Amniotic stem cell (primary cell): ENCODE data around the gene UBL4B.
"Not testable (repeated sequence)": the region's sequence is repeated elsewhere in the genome, so short reads cannot be mapped to it uniquely, and the experiment has no call there.

Source experiments
- DNase-seq: peaks from one replicate; lab custom pipeline; 2025; lab: John Stamatoyannopoulos, UW

Gene UBL4B, protein sequence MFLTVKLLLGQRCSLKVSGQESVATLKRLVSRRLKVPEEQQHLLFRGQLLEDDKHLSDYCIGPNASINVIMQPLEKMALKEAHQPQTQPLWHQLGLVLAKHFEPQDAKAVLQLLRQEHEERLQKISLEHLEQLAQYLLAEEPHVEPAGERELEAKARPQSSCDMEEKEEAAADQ

GRCh38 chr1:110112143-110112542 lies at the start of gene UBL4B:
UBL4B (plus strand) TSS chr1:110112443; CDS start chr1:110112535, 92 bp downstream.
- no peak for DNase-seq

GRCh38 chr1:110062612-110063011 lies 49.6 kb upstream of the UBL4B start:
- DNase-seq = no peak

DNA sequence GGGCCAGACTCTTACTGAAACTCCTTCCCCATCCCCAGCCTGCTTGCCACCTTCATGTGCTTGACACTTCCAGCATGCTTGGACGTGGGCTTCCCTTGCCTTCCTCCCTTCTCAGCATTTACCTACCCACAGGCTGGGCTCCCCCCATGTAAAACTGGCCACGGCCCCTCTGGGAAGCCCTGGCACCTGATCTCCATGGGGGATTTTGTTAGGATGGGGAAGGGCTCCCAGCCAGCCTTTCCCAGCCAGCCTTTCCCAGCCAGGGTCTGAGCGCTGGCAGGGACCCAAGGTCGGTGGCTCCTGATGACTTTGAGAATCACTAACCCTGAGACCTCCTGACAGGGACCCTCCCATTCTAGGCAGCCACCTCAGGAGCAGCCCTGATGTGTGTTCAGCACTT lies 48.5 kb upstream of the UBL4B start:
- DNase-seq = no peak

- DNase-seq = no peak
Measured at GRCh38 chr1:110064576-110065337, 47.5 kb upstream of the UBL4B start.

DNA sequence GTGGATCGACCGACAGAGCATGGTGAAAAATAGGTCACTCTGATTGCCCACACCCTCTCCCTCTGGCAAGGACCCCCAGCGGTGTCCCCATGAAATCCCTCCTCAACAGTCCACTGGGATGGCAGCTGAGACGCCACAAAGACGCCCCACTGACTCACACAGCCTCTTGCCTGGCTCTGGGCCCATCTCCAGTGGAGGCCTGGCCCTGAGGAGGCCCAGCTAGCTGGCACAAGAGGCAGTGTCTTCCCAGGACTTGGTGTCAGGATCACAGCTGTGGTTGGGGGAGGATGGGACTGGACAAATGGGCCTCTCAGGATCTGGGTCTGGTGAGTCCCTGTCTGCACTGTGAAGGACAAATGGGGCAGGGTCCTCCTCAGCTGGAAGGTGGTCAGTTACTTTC lies 46.4 kb upstream of the UBL4B start:
- DNase-seq = no peak

DNA sequence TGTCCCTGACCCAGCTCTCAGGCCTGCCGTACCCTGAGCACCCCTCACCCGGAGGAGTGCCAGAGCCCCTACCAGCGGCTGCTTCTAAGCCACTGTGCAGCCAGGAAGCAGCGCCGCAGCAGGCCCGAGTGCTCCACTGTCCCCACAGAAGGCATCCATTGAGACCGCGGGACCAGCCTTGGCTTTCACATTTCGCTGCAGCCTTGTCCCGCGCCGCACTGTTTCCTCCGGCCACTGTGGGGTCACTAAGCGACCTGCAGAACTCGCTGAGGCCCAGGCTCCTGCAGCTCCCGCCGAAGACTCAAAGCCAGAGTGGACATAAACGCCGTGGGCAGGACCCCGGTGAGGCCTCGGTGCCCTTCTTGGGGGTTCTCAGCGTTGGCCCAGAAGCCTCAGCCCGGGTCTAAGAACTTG lies 44.8 kb upstream of the UBL4B start:
- DNase-seq = no peak

DNA sequence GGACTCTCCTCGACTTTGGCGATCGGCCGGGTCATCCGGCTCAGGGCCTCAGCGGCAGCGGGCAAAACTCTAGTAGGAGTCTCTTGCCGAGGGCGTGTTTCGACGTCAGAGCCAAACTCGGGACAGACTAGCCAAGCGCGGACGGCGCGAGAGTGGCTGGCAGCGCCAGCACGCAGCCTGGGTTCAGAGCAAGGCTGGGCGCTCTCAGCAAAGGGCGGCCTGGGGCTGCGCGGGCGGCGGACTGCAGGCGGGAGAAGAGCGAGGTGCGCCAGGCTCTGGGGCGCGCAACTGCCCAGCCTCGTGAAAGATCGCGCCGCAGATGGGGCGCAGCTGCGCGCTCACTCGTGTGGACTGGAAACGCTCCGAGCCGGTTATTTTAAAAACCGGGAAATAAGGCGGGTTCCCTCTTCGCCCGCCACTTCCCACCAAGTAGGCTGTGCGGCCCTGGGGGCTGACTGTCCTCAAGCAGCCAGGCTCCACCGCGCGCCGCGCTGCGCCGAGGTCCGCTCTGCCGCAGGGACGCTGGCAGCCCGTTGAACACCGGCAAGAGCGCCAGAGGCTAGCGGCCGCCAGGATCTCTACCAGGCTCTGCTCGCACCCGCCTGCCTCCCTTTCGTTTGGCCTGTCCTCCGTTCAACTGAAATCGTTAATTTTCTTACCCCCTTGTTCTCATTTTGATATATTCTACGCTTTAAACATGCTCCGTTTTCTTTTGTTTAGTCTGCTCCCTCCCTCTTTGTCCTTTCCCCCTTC lies 44.2 kb upstream of the UBL4B start:
- DNase-seq = no peak

- DNase-seq = no peak
Measured at GRCh38 chr1:110068646-110069403, 43.4 kb upstream of the UBL4B start.

DNA sequence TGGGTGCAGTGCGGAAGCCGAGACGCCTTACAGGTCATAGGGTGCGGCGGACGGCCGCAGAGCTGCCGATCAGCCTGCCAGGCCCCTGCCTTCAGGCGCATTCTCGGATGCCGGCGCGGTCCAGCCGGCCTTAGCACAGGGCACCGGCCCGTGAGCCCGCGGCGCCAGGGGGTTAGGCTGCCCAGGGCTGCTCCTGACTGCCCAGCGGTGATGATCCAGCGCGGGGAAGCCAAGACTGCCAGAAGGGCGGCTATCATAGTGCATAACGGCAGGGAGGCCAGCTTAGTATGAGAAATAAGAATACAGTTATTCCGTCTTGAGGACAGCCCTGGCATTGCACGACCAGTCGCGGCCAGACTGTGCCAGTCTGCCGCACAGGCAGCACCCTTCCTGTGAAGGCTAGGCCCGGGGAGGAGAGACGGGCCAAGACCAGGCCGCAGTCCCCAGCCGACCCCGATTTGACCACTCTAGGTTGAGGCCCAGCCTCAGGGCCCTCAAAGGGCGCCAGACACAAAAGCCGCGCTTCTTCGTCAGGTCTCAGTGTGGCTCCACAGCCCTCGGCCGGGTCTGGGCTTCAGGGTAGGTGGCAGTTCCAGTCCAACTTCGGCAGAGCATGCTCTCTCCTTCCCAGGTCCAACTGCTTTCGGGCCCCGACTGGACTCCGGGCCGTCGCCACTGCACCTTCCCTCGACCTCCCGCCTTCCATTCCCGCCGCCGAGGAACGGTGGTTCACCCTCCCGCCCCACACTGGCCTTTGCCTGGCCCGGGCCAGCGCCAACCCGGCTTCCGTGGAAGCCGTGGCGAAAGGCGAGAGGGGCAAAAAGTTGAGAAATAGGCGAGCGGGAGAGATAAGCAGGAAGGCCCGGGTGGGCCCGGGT lies 42.6 kb upstream of the UBL4B start:
- DNase-seq = no peak

DNA sequence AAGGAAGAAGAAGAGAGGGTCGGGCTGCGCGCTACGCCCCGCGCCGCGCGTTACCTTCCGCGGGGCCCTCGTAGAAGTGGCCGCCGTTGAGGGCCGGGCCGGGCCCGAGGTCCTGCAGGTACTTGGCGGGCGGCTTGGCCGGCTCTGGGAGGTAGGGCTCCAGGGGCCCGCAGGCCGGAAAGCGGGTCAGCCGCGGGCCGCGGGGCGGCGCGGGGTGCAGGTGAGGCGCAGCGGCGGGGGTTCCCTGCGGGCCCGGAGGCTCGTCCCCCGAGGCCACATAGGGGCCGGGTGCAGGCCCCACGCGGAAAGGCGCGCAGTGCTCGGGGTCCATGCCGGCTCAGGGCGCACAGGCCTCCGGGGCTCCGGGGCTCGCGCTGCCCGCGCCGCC lies 42.0 kb upstream of the UBL4B start:
- DNase-seq = no peak

DNA sequence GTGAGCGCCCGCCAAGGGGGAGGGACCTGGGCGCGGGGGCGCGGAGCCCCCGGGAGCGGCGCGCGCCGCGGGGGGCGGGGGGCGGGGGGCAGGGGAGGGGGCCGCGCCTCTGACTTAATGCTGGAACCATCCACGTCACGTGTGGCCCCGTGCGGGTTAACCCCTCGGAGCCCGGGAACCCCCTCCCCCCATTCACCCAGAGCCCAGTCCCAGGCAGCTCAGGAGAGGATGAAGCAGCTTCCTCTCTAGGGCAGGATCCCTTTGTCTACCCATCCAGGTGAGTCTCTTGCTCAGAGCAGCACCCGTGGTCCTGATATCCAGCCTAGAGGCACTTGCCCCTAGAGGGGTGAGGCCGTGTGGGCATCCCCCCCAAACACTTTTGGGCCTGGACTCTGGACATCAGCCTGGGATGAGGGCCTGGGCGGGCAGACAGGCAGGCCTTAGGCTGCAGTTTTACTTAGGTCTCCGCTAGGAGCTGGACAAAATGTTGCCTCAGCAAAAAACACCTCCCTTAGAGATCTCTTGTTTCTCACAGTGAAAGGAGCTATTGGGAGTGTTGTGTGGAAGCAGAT lies 41.5 kb upstream of the UBL4B start, which contains the start of gene ALX3:
ALX3 (minus strand) TSS at position 2 of the 572 bp plus-strand sequence. CDS start 60 bp downstream, outside the sequence.
- no peak for DNase-seq

- DNase-seq = no peak
Measured at GRCh38 chr1:110074166-110074565, 38.1 kb upstream of the UBL4B start.

GRCh38 chr1:110076789-110077500 lies 35.3 kb upstream of the UBL4B start:
- no peak for DNase-seq

- DNase-seq = not testable (repeated sequence)
Measured at GRCh38 chr1:110079995-110080394, 32.2 kb upstream of the UBL4B start.

GRCh38 chr1:110081061-110081460 lies 31.2 kb upstream of the UBL4B start:
- DNase-seq = no peak

GRCh38 chr1:110082477-110082876 lies 29.8 kb upstream of the UBL4B start:
- no peak for DNase-seq

GRCh38 chr1:110083061-110083865 lies 29.0 kb upstream of the UBL4B start:
- DNase-seq = no peak

- DNase-seq = no peak
Measured at GRCh38 chr1:110083866-110084226, 28.4 kb upstream of the UBL4B start.
